H1 (cell line): Measurements from ENCODE around the gene SLC6A6. TPM values are rescaled to one million over a fixed set of nuclear protein-coding genes. Genes with fewer than 3 reads are reported as not detected.

Experiments used
- CTCF ChIA-PET: fragments of 300-600 bp; sonication (Branson Sonifier 250); formaldehyde crosslinking; loops from one replicate; lab custom pipeline; 2021; ENCODE audit not compliant: partially characterized antibody; lab: Charles Lee
- POLR2A ChIA-PET: fragments of 300-600 bp; sonication (Branson Sonifier 250); formaldehyde crosslinking; loops from one replicate; lab custom pipeline; 2021; ENCODE audit warnings: inconsistent platforms; ENCODE audit not compliant: partially characterized antibody; lab: Charles Lee
- DNase-seq, 2 experiments: peaks; one replicate each; pipeline versions ENCODE4 v3.0.0 to v3.0.0-alpha.2; 2010 to 2022; ENCODE audit warnings: low spot score in 2 of 2, low read depth in 1 of 2, mixed read lengths in 1 of 2
- FAIRE-seq: peaks from 2 replicates; lab custom pipeline; 2011; peaks lifted over from hg19 to GRCh38; lab: Jason Lieb, UNC
- H2AFZ ChIP-seq: 2 replicates; pipeline ENCODE4 v1.8.1; 2012; ENCODE audit warnings: low read length, inconsistent platforms
- H2AK5ac ChIP-seq: 2 replicates; pipeline ENCODE4 v1.6.1; 2013; ENCODE audit warnings: low read depth, low read length
- H2BK120ac ChIP-seq: replicated peaks from 2 replicates; pipeline ENCODE3; 2013; ENCODE audit warnings: low read depth, low read length, inconsistent platforms
- H2BK12ac ChIP-seq: 2 replicates; pipeline ENCODE4 v1.6.1; 2013; ENCODE audit warnings: low read depth, low read length
- H2BK15ac ChIP-seq: 2 replicates; pipeline ENCODE4 v1.6.1; 2013; ENCODE audit warnings: low read length
- H2BK20ac ChIP-seq: 2 replicates; pipeline ENCODE4 v1.6.1; 2013; ENCODE audit warnings: low read length
- H2BK5ac ChIP-seq: 2 replicates; pipeline ENCODE4 v1.6.1; 2013; ENCODE audit warnings: low read depth, low read length
- H3K14ac ChIP-seq: 2 replicates; pipeline ENCODE4 v1.6.1; 2013; ENCODE audit warnings: inconsistent platforms; ENCODE audit not compliant: insufficient read length
- H3K18ac ChIP-seq: 2 replicates; pipeline ENCODE4 v1.6.1; 2013; ENCODE audit warnings: low read length; ENCODE audit errors: extremely low read depth
- H3K23ac ChIP-seq: 2 replicates; pipeline ENCODE4 v1.6.1; 2013; ENCODE audit warnings: inconsistent platforms; ENCODE audit not compliant: insufficient read length
- H3K23me2 ChIP-seq: 2 replicates; pipeline ENCODE4 v1.6.1; 2013; ENCODE audit warnings: low read depth, low read length
- H3K27ac ChIP-seq: 2 replicates; pipeline ENCODE4 v1.6.1; 2011; ENCODE audit warnings: low read depth, low read length, inconsistent platforms
- H3K27me3 ChIP-seq, 4 experiments: replicated peaks in 1 of 4; 1 replicate in 1 of 4; 2 replicates in 3 of 4; pipeline versions ENCODE4 v1.6.1 to v1.8.1; 2011 to 2013; ENCODE audit warnings: low read length in 3 of 4, mild to moderate bottlenecking in 3 of 4, inconsistent platforms in 2 of 4, mixed read lengths in 2 of 4, moderate library complexity in 1 of 4; ENCODE audit not compliant: control insufficient read depth in 3 of 4, insufficient read depth in 3 of 4; ENCODE audit errors: extremely low read depth in 1 of 4
- H3K36me3 ChIP-seq, 4 experiments: 2 replicates each; pipeline versions ENCODE4 v1.6.1 to v1.8.1; 2011 to 2013; ENCODE audit warnings: mild to moderate bottlenecking in 4 of 4, low read length in 3 of 4, moderate library complexity in 2 of 4, control low read depth in 1 of 4, inconsistent platforms in 1 of 4; ENCODE audit not compliant: insufficient read depth in 4 of 4, control insufficient read depth in 2 of 4
- H3K4ac ChIP-seq: replicated peaks from 2 replicates; pipeline ENCODE3; 2013; ENCODE audit warnings: low read length, low read depth, mixed read lengths, inconsistent platforms; ENCODE audit not compliant: insufficient read length
- H3K4me1 ChIP-seq, 4 experiments: replicated peaks in 1 of 4; 1 replicate in 1 of 4; 2 replicates in 3 of 4; pipeline versions ENCODE4 v1.6.1 to v1.8.1; 2011 to 2013; ENCODE audit warnings: low read length in 3 of 4, inconsistent platforms in 2 of 4, mixed read lengths in 1 of 4; ENCODE audit not compliant: insufficient read depth in 4 of 4, control insufficient read depth in 3 of 4
- H3K4me2 ChIP-seq, 2 experiments: 2 replicates each; pipeline versions ENCODE4 v1.6.1 to v1.8.1; 2011 to 2013; ENCODE audit warnings: low read depth in 2 of 2, low read length in 2 of 2, control low read depth in 1 of 2, inconsistent platforms in 1 of 2, mild to moderate bottlenecking in 1 of 2; ENCODE audit not compliant: insufficient read depth in 1 of 2
- H3K4me3 ChIP-seq, 4 experiments: fragments of 200-600, 300-600 bp in 1 of 4; sonication (generic), shearing (Covaris generic), sonication (Bioruptor Twin) in 1 of 4; 2 replicates each; pipeline versions ENCODE4 v1.5.1 to v1.8.1; 2011 to 2016; ENCODE audit warnings: low read length in 4 of 4, low read depth in 3 of 4, control low read depth in 2 of 4, inconsistent platforms in 2 of 4, mild to moderate bottlenecking in 2 of 4, mixed read lengths in 1 of 4, moderate library complexity in 1 of 4; ENCODE audit not compliant: insufficient read depth in 2 of 4; ENCODE audit errors: extremely low read depth in 1 of 4
- H3K56ac ChIP-seq: replicated peaks from 2 replicates; pipeline ENCODE3; 2013; ENCODE audit warnings: low read depth, mild to moderate bottlenecking, mixed read lengths, low read length, inconsistent platforms; ENCODE audit not compliant: insufficient read length
- H3K79me1 ChIP-seq: 2 replicates; pipeline ENCODE4 v1.6.1; 2013; ENCODE audit warnings: low read depth, low read length, control low read depth
- H3K79me2 ChIP-seq, 2 experiments: 2 replicates each; pipeline versions ENCODE4 v1.6.1 to v1.8.1; 2012 to 2013; ENCODE audit warnings: low read length in 2 of 2, mild to moderate bottlenecking in 2 of 2, inconsistent platforms in 1 of 2; ENCODE audit not compliant: insufficient read depth in 2 of 2, control insufficient read depth in 1 of 2
- H3K9ac ChIP-seq, 4 experiments: replicated peaks in 1 of 4; 1 replicate in 1 of 4; 2 replicates in 3 of 4; pipeline versions ENCODE4 v1.6.1 to v1.8.1; 2011 to 2013; ENCODE audit warnings: low read depth in 3 of 4, low read length in 3 of 4, control low read depth in 2 of 4, mild to moderate bottlenecking in 2 of 4, moderate library complexity in 2 of 4, inconsistent platforms in 1 of 4; ENCODE audit errors: extremely low read depth in 1 of 4
- H3K9me3 ChIP-seq, 2 experiments: 2 replicates each; pipeline versions ENCODE4 v1.6.1 to v1.8.1; 2012 to 2013; ENCODE audit warnings: mild to moderate bottlenecking in 2 of 2, moderate library complexity in 2 of 2, control low read depth in 1 of 2, inconsistent platforms in 1 of 2, low read depth in 1 of 2, low read length in 1 of 2, mixed read lengths in 1 of 2; ENCODE audit not compliant: insufficient read depth in 2 of 2
- H4K20me1 ChIP-seq, 2 experiments: replicated peaks in 1 of 2; 2 replicates each; pipeline versions ENCODE3 to v1.8.1; 2011 to 2013; ENCODE audit warnings: inconsistent platforms in 2 of 2, low read length in 2 of 2, mild to moderate bottlenecking in 1 of 2; ENCODE audit not compliant: insufficient read depth in 2 of 2, control insufficient read depth in 1 of 2
- H4K5ac ChIP-seq: 2 replicates; pipeline ENCODE4 v1.6.1; 2013; ENCODE audit warnings: low read length, low read depth, mixed read lengths, inconsistent platforms; ENCODE audit not compliant: insufficient read length
- H4K8ac ChIP-seq: 2 replicates; pipeline ENCODE4 v1.8.0; 2013; ENCODE audit warnings: mild to moderate bottlenecking, moderate library complexity, low read length, inconsistent platforms; ENCODE audit not compliant: insufficient read depth; ENCODE audit errors: extremely low read depth
- H4K91ac ChIP-seq: replicated peaks from 2 replicates; pipeline ENCODE3; 2013; ENCODE audit warnings: low read length, mixed read lengths, inconsistent platforms; ENCODE audit not compliant: insufficient read length
- ZNF274 ChIP-seq: IDR thresholded peaks from 2 replicates; pipeline ENCODE4 v1.7.0; 2012; ENCODE audit warnings: low read length, borderline replicate concordance; ENCODE audit errors: extremely low read depth
- WGBS, 2 experiments: shearing (Covaris generic) in 1 of 2; methylation state at CpG; one replicate each; pipeline versions ENCODE4 v1.1.6 to v1.1.7; 2013 to 2015; ENCODE audit warnings: low lambda C conversion rate in 2 of 2, mixed read lengths in 2 of 2, inconsistent platforms in 1 of 2, low coverage in 1 of 2, missing lambda C conversion rate in 1 of 2; ENCODE audit not compliant: insufficient replicate concordance in 2 of 2, insufficient coverage in 1 of 2, insufficient read length in 1 of 2; ENCODE audit errors: extremely low coverage in 1 of 2, missing lambda C conversion rate in 1 of 2; 5-methylcytosine and 5-hydroxymethylcytosine counted together
- polyA plus RNA-seq, 7 experiments: library from polyadenylated mRNA; depleted of rRNA in 3 of 7; stranded (reverse) in 5 of 7; unstranded in 2 of 7; fragments of >200 nt in 5 of 7; fragments of 200-250 nt in 2 of 7; gene quantifications; 1 replicate in 5 of 7; 2 replicates in 1 of 7; 4 replicates in 1 of 7; pipeline versions ENCODE4 v1.2.1 to v1.2.3, GENCODE V29; 2011 to 2013; ENCODE audit warnings: missing spikeins in 2 of 7, mixed read lengths in 2 of 7
- total RNA-seq: library from RNA; stranded (reverse); fragmentation: NEBNext Ultra II Directional; extraction: Animal tissue kit (Norgen Biotek cat#: 25700); gene quantifications from 2 replicates; pipeline ENCODE4 v1.2.1, GENCODE V29; 2021
- TF ChIP-seq, protein P1 (sequence below): IDR thresholded peaks from 2 replicates; pipeline ENCODE4 v1.6.1; 2012; ENCODE audit warnings: inconsistent platforms

Gene SLC6A6
- total and polyA plus RNA-seq, 2 of the 8 experiments (the other 6 are each of a cell fraction or from before 2014, with no cell fraction given): 66.2 to 144 TPM

DNA sequence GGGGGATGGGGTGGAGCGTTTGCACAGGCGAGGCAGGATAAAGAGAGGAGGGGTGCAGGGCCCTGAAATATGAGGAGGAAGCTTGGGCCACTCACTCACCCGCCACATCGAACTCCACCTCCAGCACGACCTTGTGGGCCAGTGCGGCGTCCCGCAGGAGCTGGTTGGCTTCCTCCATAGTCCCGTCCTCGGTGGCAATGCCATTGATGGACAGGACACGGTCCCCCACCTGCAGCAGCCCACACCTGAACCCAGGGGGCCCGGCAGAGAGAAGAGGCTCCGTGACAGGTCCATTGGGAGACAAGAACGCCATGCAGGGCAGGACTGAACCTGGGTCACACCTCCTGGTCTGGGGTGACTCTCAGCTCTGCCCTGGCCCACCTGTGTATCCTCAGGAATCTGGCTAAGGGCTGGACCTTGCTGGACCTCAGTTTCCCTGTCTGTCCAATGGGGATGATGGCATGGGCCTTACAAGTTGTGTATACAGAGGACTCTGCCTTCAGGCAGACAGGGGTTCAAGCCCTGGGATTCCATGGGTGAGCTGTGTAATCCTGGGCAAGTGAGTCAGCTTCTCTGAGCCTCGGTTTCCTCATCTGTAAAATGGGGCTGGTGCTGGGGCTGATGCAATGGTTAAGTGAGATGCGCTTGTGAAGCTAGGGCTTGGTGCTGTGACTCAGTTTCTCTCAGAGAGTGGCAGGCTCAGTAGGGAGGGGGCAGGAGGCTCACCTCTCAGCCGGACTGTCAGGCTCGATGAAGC lies 111.3 kb downstream of the SLC6A6 start:
- H2BK15ac ChIP-seq: no peak overlapping the region
- FAIRE-seq: no peak
- no peaks in the 10 kb centered on the region for H3K36me3 ChIP-seq
- H4K5ac ChIP-seq: no peak overlapping the region
- no peak overlapping the region for H2AFZ ChIP-seq
- no peak overlapping the region for H2BK12ac ChIP-seq
- no peaks in the 10 kb centered on the region for H3K9me3 ChIP-seq
- no peak overlapping the region for H3K9ac ChIP-seq
- no peaks in the 10 kb centered on the region for H3K79me2 ChIP-seq
- H3K27me3 ChIP-seq: no peaks in the 10 kb centered on the region
- H2BK120ac ChIP-seq: no peak overlapping the region
- H3K4me1 ChIP-seq: peaks cover 0 to 11% (median 8%) of the 10 kb centered on the region in 4 experiments; a peak in 5 of 7 replicates
- no peaks in the 10 kb centered on the region for H4K20me1 ChIP-seq
- H3K4me3 ChIP-seq: no peak overlapping the region
- H4K91ac ChIP-seq: no peak overlapping the region
- H3K4ac ChIP-seq: no peak overlapping the region
- CTCF ChIA-PET: interaction anchor here (0.6 to 11.6 kb wide), 11 partner anchors 12 to 407 kb away, joined by 3 to 280 read pairs (median 3); no protein-coding TSS in a partner anchor
- DNase-seq: no peak
- H3K14ac ChIP-seq: no peak overlapping the region
- POLR2A ChIA-PET: interaction anchor here (1.1 to 1.5 kb wide), 3 partner anchors 13 to 89 kb away, joined by 3 to 4 read pairs (median 4); no protein-coding TSS in a partner anchor
- peak overlapping the region; percentile 1; the same call in 1 of the 2 replicates for H4K8ac ChIP-seq
- 87% methylated on average over 18 of the region's 18 CpGs; no CpG with 5 or more reads in 1 of the 2 experiments for WGBS, 2 experiments
- no peak overlapping the region for H3K56ac ChIP-seq
- no peak overlapping the region; the same call in 1 of the 2 replicates for H2AK5ac ChIP-seq
- H2BK5ac ChIP-seq: no peak overlapping the region; the same call in 1 of the 2 replicates
- no peak overlapping the region for H3K27ac ChIP-seq
- no peak overlapping the region for H3K4me2 ChIP-seq
- H3K18ac ChIP-seq: no peak overlapping the region
- H3K23ac ChIP-seq: no peak overlapping the region
- no peak overlapping the region for H2BK20ac ChIP-seq
- no peaks in the 10 kb centered on the region for H3K23me2 ChIP-seq
- H3K79me1 ChIP-seq: no peaks in the 10 kb centered on the region
- TF ChIP-seq, protein P1, sequence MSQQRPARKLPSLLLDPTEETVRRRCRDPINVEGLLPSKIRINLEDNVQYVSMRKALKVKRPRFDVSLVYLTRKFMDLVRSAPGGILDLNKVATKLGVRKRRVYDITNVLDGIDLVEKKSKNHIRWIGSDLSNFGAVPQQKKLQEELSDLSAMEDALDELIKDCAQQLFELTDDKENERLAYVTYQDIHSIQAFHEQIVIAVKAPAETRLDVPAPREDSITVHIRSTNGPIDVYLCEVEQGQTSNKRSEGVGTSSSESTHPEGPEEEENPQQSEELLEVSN: no peak
- TF ChIP-seq ZNF274: no peak
